ENCODE measurements around the gene PRKAG2.

DNA sequence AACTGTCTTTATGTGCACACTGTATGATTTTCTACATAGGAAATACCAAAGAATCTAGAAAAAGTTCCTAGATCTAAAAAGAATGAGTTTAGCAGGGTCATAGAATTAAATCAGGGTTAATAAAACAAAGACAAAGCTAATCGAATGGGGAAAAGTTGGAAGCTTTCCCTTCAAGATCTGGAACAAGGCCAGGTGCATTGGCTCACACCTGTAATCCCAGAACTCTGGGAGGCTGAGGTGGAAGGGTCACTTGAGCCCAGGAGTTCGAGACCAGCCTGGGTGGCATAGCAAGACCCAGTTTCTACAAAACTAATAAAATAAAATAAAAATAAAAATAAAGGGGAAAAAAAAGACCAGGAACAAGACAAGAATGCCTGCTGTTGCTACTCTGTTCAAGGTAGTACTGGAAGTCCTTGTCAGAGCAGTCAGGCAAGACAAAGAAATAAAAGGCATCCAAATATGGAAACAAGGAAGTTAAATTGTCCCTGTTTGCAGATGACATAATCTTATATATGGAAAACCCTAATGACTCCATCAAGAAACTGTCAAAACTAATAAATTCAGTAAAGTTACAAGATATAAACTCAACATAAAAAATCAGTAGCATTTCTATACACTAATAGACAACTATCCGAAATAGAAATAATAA is 281.1 kb downstream of the PRKAG2 start:
- no peak for TF ChIP-seq POLR2AphosphoS5 (IDR thresholded peaks at IDR 0.05; ENCODE audit: borderline replicate concordance, low read depth, low read length)
- no peak for TF ChIP-seq EZH2 (IDR thresholded peaks at IDR 0.05)
- no peak for TF ChIP-seq FOXP2 (optimal IDR thresholded peaks at IDR 0.05; ENCODE audit: control extremely low read depth, extremely low read length, insufficient read depth)

All from SK-N-MC (cell line).